ENCODE measurements around the gene C20orf141. TPM values are rescaled to one million over a fixed set of nuclear protein-coding genes. Genes with fewer than 3 reads are reported as not detected.

C20orf141 gene
- total RNA-seq, 1 donor from 2014 or later = not detected

DNA sequence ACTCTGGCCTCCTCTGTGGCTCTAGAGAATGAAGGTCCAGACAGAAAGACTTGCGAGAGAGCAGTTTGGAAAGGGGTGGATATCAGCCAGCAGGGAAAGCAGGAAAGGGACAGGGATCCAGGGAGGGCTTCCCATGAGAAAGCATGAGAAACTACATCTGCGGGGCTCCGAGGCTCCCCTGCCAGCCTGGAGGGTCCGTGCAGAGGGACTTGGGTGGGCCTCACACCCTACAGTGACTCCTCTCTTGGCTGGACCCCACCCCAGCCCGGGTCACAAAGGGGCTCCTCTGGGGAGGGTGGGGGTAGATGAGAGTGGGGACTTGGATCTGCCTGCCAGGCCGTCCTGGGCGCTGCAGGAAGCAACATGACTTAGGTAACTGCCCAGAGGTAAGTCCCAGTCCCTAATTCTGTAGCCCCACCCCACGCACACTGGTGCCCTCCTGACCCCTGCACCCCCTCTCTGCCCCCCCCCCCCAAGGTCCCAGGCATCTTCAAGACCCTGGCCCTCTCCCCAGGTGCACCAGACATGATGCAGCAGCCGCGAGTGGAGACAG, 1.3 kb downstream of the C20orf141 start, which contains the start of gene TMEM239:
Gene TMEM239, plus strand, starts transcription at position 335 of the 553 bp plus-strand sequence. Its CDS starts 191 bp downstream, at position 526.
- Histone ChIP-seq H3K4me3 (ENCODE audit: low read depth, low read length) (no peak within 1 kb of the TSS), H3K36me3 (ENCODE audit: control insufficient read depth, insufficient read depth, low read length) (no peaks in the 10 kb centered on the region), H3K27me3 (ENCODE audit: control insufficient read depth, insufficient read depth, low read length) (peaks cover 17% of the 10 kb centered on the region)
- TF ChIP-seq CTCF (IDR thresholded peaks at IDR 0.05; ENCODE audit: insufficient read depth, low read length, poor library complexity, severe bottlenecking) = no peak
- DNase-seq (ENCODE audit: low read depth) = no peak

DNA sequence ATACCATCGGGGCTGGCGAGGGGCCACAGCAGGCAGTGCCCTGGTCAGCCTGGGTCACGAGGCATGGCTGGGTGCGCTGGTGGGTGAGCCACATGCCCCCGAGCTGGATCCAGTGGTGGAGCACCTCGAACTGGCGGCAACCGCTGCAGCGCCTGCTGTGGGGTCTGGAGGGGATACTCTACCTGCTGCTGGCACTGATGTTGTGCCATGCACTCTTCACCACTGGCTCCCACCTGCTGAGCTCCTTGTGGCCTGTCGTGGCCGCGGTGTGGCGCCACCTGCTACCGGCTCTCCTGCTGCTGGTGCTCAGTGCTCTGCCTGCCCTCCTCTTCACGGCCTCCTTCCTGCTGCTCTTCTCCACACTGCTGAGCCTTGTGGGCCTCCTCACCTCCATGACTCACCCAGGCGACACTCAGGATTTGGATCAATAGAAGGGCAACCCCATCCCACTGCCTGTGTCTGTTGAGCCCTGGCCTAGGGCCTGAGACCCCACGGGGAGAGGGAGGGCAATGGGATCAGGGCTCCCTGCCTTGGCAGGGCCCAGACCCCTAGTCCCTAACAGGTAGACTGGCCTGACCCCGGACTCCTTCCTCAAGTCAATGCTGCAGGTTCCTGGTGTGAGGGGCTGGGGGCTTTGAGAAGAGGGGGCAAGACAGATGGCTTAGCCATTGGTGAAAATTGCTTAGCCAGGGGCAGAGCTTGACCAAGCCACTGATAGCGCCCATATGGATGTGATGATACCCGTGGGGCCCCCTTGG, 2.0 kb downstream of the C20orf141 start:
- TF ChIP-seq CTCF (IDR thresholded peaks at IDR 0.05; ENCODE audit: insufficient read depth, low read length, poor library complexity, severe bottlenecking) = no peak
- DNase-seq (ENCODE audit: low read depth) = no peak
- no peak overlapping the region for H3K4me3 ChIP-seq (ENCODE audit: low read depth, low read length)
- H3K36me3 ChIP-seq (ENCODE audit: control insufficient read depth, insufficient read depth, low read length) = no peaks in the 10 kb centered on the region
- H3K27me3 ChIP-seq (ENCODE audit: control insufficient read depth, insufficient read depth, low read length) = peaks cover 23% of the 10 kb centered on the region

DNA sequence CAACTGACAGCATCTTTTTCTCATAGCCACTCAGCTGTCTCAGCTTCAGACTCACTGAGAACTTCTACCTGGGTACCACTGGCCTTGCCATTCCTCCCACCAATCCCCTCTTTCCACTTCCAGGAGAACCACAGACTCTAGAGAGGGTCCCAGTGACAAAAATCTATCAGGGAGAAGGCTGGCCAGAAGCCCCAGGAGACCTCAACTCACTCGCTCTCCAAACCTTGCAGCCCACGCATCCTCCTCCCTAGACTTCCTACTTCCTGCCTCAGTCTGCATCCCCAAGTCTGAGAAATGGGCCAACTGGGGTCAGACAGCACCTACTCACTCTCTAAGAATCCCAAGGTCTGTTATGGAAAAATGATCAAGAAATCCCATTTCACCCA, 2.5 kb downstream of the C20orf141 start:
- no peak overlapping the region for H3K4me3 ChIP-seq (ENCODE audit: low read depth, low read length)
- no peaks in the 10 kb centered on the region for H3K36me3 ChIP-seq (ENCODE audit: control insufficient read depth, insufficient read depth, low read length)
- no peak for TF ChIP-seq CTCF (IDR thresholded peaks at IDR 0.05; ENCODE audit: insufficient read depth, low read length, poor library complexity, severe bottlenecking)
- H3K27me3 ChIP-seq (ENCODE audit: control insufficient read depth, insufficient read depth, low read length) = peaks cover 27% of the 10 kb centered on the region
- DNase-seq (ENCODE audit: low read depth) = no peak

DNA sequence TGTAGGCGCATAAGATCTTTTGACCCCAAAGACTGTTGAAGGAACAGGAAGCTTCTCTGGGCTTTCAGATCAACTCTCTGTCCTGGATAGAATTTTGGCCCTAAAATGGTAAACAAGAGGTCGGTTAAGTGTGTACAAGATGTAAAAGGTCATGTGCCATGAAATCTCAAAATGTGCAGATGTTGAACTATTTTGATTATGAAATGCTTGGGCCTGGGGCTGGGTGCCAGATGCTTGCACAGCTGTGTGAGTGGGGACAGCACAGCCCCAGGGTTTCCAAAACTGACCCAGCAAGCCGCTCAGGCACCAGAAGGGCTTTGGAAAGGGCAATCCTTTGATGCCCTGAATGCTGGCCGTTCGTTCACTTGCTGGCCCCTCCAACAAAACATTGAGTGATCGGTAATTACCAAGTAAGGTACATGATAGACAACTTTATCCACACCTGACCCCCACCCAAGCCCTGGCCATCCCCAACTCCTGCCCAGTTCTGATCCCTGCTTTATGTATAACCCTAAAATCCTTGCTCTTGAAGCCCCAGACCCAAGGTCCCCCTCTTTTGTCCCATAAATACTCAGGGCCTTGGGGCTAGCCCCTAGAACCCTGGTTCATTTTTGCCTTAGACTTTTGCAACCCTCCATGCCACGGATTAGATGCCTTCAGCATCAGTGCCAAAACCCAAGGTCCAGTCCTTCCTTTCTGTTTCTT, 3.3 kb downstream of the C20orf141 start:
- no peak for DNase-seq (ENCODE audit: low read depth)
- Histone ChIP-seq H3K27me3 (ENCODE audit: control insufficient read depth, insufficient read depth, low read length) (peaks cover 27% of the 10 kb centered on the region), H3K4me3 (ENCODE audit: low read depth, low read length) (no peak overlapping the region), H3K36me3 (ENCODE audit: control insufficient read depth, insufficient read depth, low read length) (no peaks in the 10 kb centered on the region)
- TF ChIP-seq CTCF (IDR thresholded peaks at IDR 0.05; ENCODE audit: insufficient read depth, low read length, poor library complexity, severe bottlenecking) = no peak

DNA sequence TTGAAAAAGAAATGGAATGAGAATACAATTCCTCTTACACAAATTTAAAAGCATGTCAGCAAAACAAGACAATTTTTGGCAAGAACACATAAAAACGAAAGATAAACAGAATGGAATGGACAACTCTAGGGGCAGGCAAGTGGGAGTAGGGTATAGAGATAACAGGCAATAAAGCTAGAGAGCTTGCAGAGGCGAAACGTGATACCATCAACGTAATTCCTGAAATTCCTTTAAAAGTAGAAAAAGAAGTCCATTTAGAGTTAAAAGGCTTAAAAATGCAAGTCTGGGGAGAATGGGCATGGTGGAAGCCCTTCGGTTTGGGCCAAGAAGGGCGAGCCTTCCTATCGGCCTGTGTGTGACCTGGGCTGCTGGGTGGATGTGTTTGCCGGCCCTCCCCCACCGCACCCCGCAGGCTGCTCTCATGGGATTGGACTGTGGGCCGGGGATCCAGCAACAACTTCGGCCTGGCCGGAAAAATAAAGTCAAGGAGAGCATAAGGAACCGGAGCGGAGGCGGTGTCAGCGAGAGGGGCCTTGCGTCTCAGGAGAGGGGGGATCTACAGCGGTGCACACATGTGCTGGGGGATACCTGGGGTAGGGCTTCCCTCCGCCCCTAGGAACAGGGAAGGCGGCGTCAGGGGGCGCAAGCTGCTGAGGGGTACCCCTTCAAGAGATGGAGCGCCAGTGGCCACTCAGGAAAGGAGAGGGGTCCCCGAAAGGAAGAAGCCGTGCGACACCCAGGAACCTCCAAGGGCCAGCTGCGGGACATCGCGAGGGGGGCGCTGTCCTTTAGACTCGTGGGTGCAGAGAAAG, 5.5 kb downstream of the C20orf141 start:
- TF ChIP-seq CTCF (IDR thresholded peaks at IDR 0.05; ENCODE audit: insufficient read depth, low read length, poor library complexity, severe bottlenecking) = no peak
- H3K36me3 ChIP-seq (ENCODE audit: control insufficient read depth, insufficient read depth, low read length) = no peaks in the 10 kb centered on the region
- H3K27me3 ChIP-seq (ENCODE audit: control insufficient read depth, insufficient read depth, low read length) = peaks cover 27% of the 10 kb centered on the region
- DNase-seq (ENCODE audit: low read depth) = no peak
- no peak overlapping the region for H3K4me3 ChIP-seq (ENCODE audit: low read depth, low read length)

Data from kidney epithelial cell (primary cell).